NCI-H526 (cell line): Measurements from ENCODE around the gene C19orf47.
A peak's percentile ranks its signal among the peaks of the same experiment; 100 is the strongest.
"Not testable (repeated sequence)": the region's sequence is repeated elsewhere in the genome, so short reads cannot be mapped to it uniquely, and the experiment has no call there.

Experiments used
- DNase-seq, 2 experiments: peaks; one replicate each; lab custom pipeline; 2025; lab: John Stamatoyannopoulos, UW

C19orf47 gene

GRCh38 chr19:40348961-40349507 lies 837 bp upstream of the C19orf47 start:
- peak; percentile 41 to 56 for DNase-seq

- no peak for DNase-seq
Measured at GRCh38 chr19:40344422-40344821, 3.8 kb downstream of the C19orf47 start.

GRCh38 chr19:40342644-40343311 lies 5.4 kb downstream of the C19orf47 start:
- DNase-seq = no peak

- no peak for DNase-seq
Measured at GRCh38 chr19:40341601-40342482, 6.4 kb downstream of the C19orf47 start.

GRCh38 chr19:40339018-40339728 lies 9.0 kb downstream of the C19orf47 start:
- no peak for DNase-seq

GRCh38 chr19:40337594-40337993 lies 10.6 kb downstream of the C19orf47 start:
- no peak for DNase-seq

GRCh38 chr19:40337107-40337506 lies 11.1 kb downstream of the C19orf47 start:
- no peak for DNase-seq

- DNase-seq = no peak
Measured at GRCh38 chr19:40336601-40336900, 11.6 kb downstream of the C19orf47 start.

GRCh38 chr19:40335855-40336600 lies 12.2 kb downstream of the C19orf47 start:
- DNase-seq = no peak

GRCh38 chr19:40335101-40335500 lies 13.1 kb downstream of the C19orf47 start:
- no peak for DNase-seq

- DNase-seq = not testable (repeated sequence)
Measured at GRCh38 chr19:40333083-40333482, 15.1 kb downstream of the C19orf47 start.

- DNase-seq = no peak
Measured at GRCh38 chr19:40332669-40333068, 15.5 kb downstream of the C19orf47 start.

- DNase-seq = no peak
Measured at GRCh38 chr19:40331052-40331451, 17.1 kb downstream of the C19orf47 start.

- DNase-seq = no peak
Measured at GRCh38 chr19:40326201-40326600, 22.0 kb downstream of the C19orf47 start.

- no peak for DNase-seq
Measured at GRCh38 chr19:40323705-40324104, 24.5 kb downstream of the C19orf47 start.

- no peak for DNase-seq
Measured at GRCh38 chr19:40322951-40323615, 25.1 kb downstream of the C19orf47 start.

- no peak for DNase-seq
Measured at GRCh38 chr19:40322271-40322610, 26.0 kb downstream of the C19orf47 start.

GRCh38 chr19:40321566-40322270 lies 26.5 kb downstream of the C19orf47 start:
- no peak for DNase-seq

GRCh38 chr19:40321076-40321475 lies 27.1 kb downstream of the C19orf47 start:
- no peak for DNase-seq

- no peak for DNase-seq
Measured at GRCh38 chr19:40320558-40320935, 27.6 kb downstream of the C19orf47 start.

GRCh38 chr19:40317338-40317737 lies 30.9 kb downstream of the C19orf47 start:
- no peak for DNase-seq
